Skeletal muscle tissue (tissue), 4 donors: ENCODE results near the gene KRTAP10-2. TPM values are rescaled to one million over a fixed set of nuclear protein-coding genes. Genes with fewer than 3 reads are reported as not detected.
"Not testable (repeated sequence)": the region's sequence is repeated elsewhere in the genome, so short reads cannot be mapped to it uniquely, and the experiment has no call there.

ENCODE experiments used
- H3K27ac ChIP-seq: one replicate; pipeline ENCODE4 v1.7.0; 2013; ENCODE audit warnings: mild to moderate bottlenecking, low read depth, low read length, inconsistent platforms
- H3K27me3 ChIP-seq, 3 donors: one replicate each; pipeline ENCODE4 v1.7.0; 2013; ENCODE audit warnings: low read length in 3 of 3; ENCODE audit not compliant: control insufficient read depth in 3 of 3, insufficient read depth in 3 of 3
- H3K36me3 ChIP-seq, 3 donors: one replicate each; pipeline ENCODE4 v1.7.0; 2013; ENCODE audit warnings: low read length in 3 of 3; ENCODE audit not compliant: control insufficient read depth in 3 of 3, insufficient read depth in 3 of 3
- H3K4me1 ChIP-seq, 3 donors: one replicate each; pipeline ENCODE4 v1.7.0; 2013; ENCODE audit warnings: low read length in 3 of 3, mild to moderate bottlenecking in 3 of 3; ENCODE audit not compliant: control insufficient read depth in 3 of 3, insufficient read depth in 3 of 3
- H3K4me3 ChIP-seq, 3 donors: one replicate each; pipeline ENCODE4 v1.7.0; 2013; ENCODE audit warnings: low read length in 3 of 3
- H3K9ac ChIP-seq, 3 donors: one replicate each; pipeline ENCODE4 v1.7.0; 2013; ENCODE audit warnings: low read length in 3 of 3, mild to moderate bottlenecking in 3 of 3, moderate library complexity in 2 of 3, low read depth in 1 of 3
- H3K9me3 ChIP-seq, 3 donors: one replicate each; pipeline ENCODE4 v1.7.0; 2013; ENCODE audit warnings: low read length in 3 of 3; ENCODE audit not compliant: control insufficient read depth in 3 of 3
- total RNA-seq: library from RNA; depleted of rRNA; stranded (reverse); fragments of >200 nt; gene quantifications from one replicate; pipeline ENCODE4 v1.2.3, GENCODE V29; 2014
- donor health status: Osteomylitis.

Gene KRTAP10-2
- total RNA-seq, 1 donor from 2014 or later = not detected

- no peak overlapping the region for H3K4me3 ChIP-seq
- peaks cover 0 to 7% (median 0%) of the 10 kb centered on the region in 3 donors for H3K9me3 ChIP-seq
- no peaks in the 10 kb centered on the region for H3K36me3 ChIP-seq
- H3K4me1 ChIP-seq = no peaks in the 10 kb centered on the region
- no peak overlapping the region for H3K27ac ChIP-seq
- no peak overlapping the region for H3K9ac ChIP-seq
- H3K27me3 ChIP-seq = peaks cover 9 to 54% (median 42%) of the 10 kb centered on the region in 3 donors
Observed at GRCh38 chr21:44575307-44576024, 24.2 kb upstream of the KRTAP10-2 start.

GRCh38 chr21:44574457-44575306 lies 23.4 kb upstream of the KRTAP10-2 start:
- no peak overlapping the region for H3K4me3 ChIP-seq
- peaks cover 15 to 57% (median 48%) of the 10 kb centered on the region in 3 donors for H3K27me3 ChIP-seq
- H3K27ac ChIP-seq = no peak overlapping the region
- H3K36me3 ChIP-seq = no peaks in the 10 kb centered on the region
- H3K9ac ChIP-seq = no peak overlapping the region
- peaks cover 0 to 7% (median 0%) of the 10 kb centered on the region in 3 donors for H3K9me3 ChIP-seq
- no peaks in the 10 kb centered on the region for H3K4me1 ChIP-seq

GRCh38 chr21:44573630-44574456 lies 22.5 kb upstream of the KRTAP10-2 start, which contains the start of gene KRTAP10-4:
Gene KRTAP10-4 (plus strand): TSS chr21:44573729. CDS start chr21:44573759, 30 bp downstream.
- not testable (repeated sequence) for H3K9ac ChIP-seq, H3K27ac ChIP-seq, H3K36me3 ChIP-seq, H3K9me3 ChIP-seq, H3K4me1 ChIP-seq, H3K4me3 ChIP-seq
- peaks cover 18 to 57% (median 55%) of the 10 kb centered on the region in 3 donors for H3K27me3 ChIP-seq

- H3K36me3 ChIP-seq = no peaks in the 10 kb centered on the region
- H3K27ac ChIP-seq = no peak overlapping the region
- no peaks in the 10 kb centered on the region for H3K4me1 ChIP-seq
- peaks cover 14 to 61% (median 58%) of the 10 kb centered on the region in 3 donors for H3K27me3 ChIP-seq
- H3K9me3 ChIP-seq = peaks cover 0 to 7% (median 0%) of the 10 kb centered on the region in 3 donors
- no peak overlapping the region for H3K9ac ChIP-seq
- H3K4me3 ChIP-seq = no peak overlapping the region
Observed at GRCh38 chr21:44572959-44573583, 21.8 kb upstream of the KRTAP10-2 start.

- Histone ChIP-seq H3K36me3 (no peaks in the 10 kb centered on the region), H3K4me3 (no peak overlapping the region), H3K9me3 (peaks cover 0 to 4% (median 0%) of the 10 kb centered on the region in 3 donors), H3K27me3 (peaks cover 18 to 63% (median 58%) of the 10 kb centered on the region in 3 donors), H3K9ac (no peak overlapping the region), H3K27ac (no peak overlapping the region), H3K4me1 (no peaks in the 10 kb centered on the region)
Observed at GRCh38 chr21:44571844-44572782, 20.8 kb upstream of the KRTAP10-2 start.

- Histone ChIP-seq H3K4me3 (no peak overlapping the region), H3K9me3 (peaks cover 0 to 4% (median 0%) of the 10 kb centered on the region in 3 donors), H3K4me1 (no peaks in the 10 kb centered on the region), H3K9ac (no peak overlapping the region), H3K27me3 (peaks cover 18 to 63% (median 58%) of the 10 kb centered on the region in 3 donors), H3K27ac (no peak overlapping the region), H3K36me3 (no peaks in the 10 kb centered on the region)
Observed at GRCh38 chr21:44571296-44571695, 20.0 kb upstream of the KRTAP10-2 start.

GRCh38 chr21:44569861-44570517 lies 18.7 kb upstream of the KRTAP10-2 start:
- Histone ChIP-seq H3K4me3 (no peak overlapping the region), H3K4me1 (no peaks in the 10 kb centered on the region), H3K9me3 (peaks cover 0 to 4% (median 0%) of the 10 kb centered on the region in 3 donors), H3K27me3 (peaks cover 18 to 56% (median 52%) of the 10 kb centered on the region in 3 donors), H3K9ac (no peak overlapping the region), H3K36me3 (no peaks in the 10 kb centered on the region), H3K27ac (no peak overlapping the region)

GRCh38 chr21:44568667-44569556 lies 17.6 kb upstream of the KRTAP10-2 start:
- Histone ChIP-seq H3K27ac (no peak overlapping the region), H3K9ac (no peak overlapping the region), H3K27me3 (peaks cover 18 to 50% (median 44%) of the 10 kb centered on the region in 3 donors), H3K36me3 (no peaks in the 10 kb centered on the region), H3K9me3 (peaks cover 0 to 4% (median 0%) of the 10 kb centered on the region in 3 donors), H3K4me1 (no peaks in the 10 kb centered on the region), H3K4me3 (no peak overlapping the region)
